ENCODE data around the gene IGFBP1. TPM values are rescaled to one million over a fixed set of nuclear protein-coding genes. Genes with fewer than 3 reads are reported as not detected.

Gene IGFBP1
- total and polyA plus RNA-seq, 2 of the 13 experiments (the other 11 are each of a cell fraction or from before 2014, with no cell fraction given): 5.4 to 885 TPM

DNA sequence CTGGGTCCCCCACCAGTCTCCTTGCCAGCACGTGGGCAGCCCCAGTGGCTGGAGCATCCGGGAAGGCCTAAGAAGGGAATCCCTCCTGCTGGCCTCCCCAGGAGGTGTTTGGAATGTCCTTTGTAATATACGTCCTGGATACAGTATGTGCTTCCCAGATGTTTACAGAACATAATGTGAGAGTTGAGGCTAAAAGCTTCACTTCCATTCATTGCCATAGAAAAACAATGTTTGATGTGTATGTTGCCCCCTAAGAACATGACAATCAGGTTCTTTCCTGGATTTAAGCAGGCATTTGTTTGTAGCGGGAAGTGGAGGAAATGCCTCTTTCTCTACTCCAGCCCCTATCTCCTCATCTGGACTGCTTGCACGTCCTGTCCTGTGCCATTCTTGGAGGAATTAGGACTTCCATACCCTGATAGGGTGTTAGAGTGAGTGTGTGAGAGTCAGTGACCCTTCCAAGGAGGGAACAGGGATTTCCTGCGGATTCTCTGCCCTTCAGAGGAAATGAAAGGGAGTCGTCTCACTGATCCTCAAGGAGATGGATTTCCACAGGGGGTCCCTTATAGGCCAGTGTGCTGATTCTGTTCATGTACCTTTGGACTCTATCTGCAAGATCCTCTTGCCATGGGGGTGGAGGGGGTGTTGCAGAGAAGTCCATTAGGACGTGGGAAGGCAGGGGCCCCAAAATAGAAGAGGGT, 1.2 kb downstream of the IGFBP1 start (continued):
- TF ChIP-seq, protein P1, sequence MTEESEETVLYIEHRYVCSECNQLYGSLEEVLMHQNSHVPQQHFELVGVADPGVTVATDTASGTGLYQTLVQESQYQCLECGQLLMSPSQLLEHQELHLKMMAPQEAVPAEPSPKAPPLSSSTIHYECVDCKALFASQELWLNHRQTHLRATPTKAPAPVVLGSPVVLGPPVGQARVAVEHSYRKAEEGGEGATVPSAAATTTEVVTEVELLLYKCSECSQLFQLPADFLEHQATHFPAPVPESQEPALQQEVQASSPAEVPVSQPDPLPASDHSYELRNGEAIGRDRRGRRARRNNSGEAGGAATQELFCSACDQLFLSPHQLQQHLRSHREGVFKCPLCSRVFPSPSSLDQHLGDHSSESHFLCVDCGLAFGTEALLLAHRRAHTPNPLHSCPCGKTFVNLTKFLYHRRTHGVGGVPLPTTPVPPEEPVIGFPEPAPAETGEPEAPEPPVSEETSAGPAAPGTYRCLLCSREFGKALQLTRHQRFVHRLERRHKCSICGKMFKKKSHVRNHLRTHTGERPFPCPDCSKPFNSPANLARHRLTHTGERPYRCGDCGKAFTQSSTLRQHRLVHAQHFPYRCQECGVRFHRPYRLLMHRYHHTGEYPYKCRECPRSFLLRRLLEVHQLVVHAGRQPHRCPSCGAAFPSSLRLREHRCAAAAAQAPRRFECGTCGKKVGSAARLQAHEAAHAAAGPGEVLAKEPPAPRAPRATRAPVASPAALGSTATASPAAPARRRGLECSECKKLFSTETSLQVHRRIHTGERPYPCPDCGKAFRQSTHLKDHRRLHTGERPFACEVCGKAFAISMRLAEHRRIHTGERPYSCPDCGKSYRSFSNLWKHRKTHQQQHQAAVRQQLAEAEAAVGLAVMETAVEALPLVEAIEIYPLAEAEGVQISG (CRISPR knock-in tag; IDR thresholded peaks at IDR 0.05): 0 out of 2 replicates have a peak, but pooled peaks have one; percentile 15
- TF ChIP-seq, protein P2, sequence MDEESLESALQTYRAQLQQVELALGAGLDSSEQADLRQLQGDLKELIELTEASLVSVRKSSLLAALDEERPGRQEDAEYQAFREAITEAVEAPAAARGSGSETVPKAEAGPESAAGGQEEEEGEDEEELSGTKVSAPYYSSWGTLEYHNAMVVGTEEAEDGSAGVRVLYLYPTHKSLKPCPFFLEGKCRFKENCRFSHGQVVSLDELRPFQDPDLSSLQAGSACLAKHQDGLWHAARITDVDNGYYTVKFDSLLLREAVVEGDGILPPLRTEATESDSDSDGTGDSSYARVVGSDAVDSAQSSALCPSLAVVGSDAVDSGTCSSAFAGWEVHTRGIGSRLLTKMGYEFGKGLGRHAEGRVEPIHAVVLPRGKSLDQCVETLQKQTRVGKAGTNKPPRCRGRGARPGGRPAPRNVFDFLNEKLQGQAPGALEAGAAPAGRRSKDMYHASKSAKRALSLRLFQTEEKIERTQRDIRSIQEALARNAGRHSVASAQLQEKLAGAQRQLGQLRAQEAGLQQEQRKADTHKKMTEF (CRISPR knock-in tag; IDR thresholded peaks at IDR 0.05): peak; percentile 67
- peak; percentile 72 for TF ChIP-seq ARNT2 (CRISPR knock-in tag; IDR thresholded peaks at IDR 0.05; ENCODE audit: low read depth)
- TF ChIP-seq ZNF326 (CRISPR knock-in tag; IDR thresholded peaks at IDR 0.05; ENCODE audit: borderline replicate concordance): 0 out of 2 replicates have a peak, but pooled peaks have one; percentile 57
- 0 out of 2 replicates have a peak, but pooled peaks have one; percentile 32 for TF ChIP-seq ATF7-NPFF (CRISPR knock-in tag; IDR thresholded peaks at IDR 0.05; ENCODE audit: low read depth)
- TF ChIP-seq ZNF709 (CRISPR knock-in tag; IDR thresholded peaks at IDR 0.05): peak; percentile 17; the same call in 1 of the 2 replicates
- TF ChIP-seq THAP11 (CRISPR knock-in tag; IDR thresholded peaks at IDR 0.05): peak; percentile 44; the same call in 1 of the 2 replicates
- peak; percentile 16; the same call in 1 of the 2 replicates for TF ChIP-seq MIER2 (CRISPR knock-in tag; IDR thresholded peaks at IDR 0.05)
- TF ChIP-seq PRMT3 (CRISPR knock-in tag; IDR thresholded peaks at IDR 0.05; ENCODE audit: borderline replicate concordance, low read depth): no peak
- peak; percentile 5; the same call in 1 of the 2 replicates for TF ChIP-seq TBX2 (CRISPR knock-in tag; IDR thresholded peaks at IDR 0.05; ENCODE audit: borderline replicate concordance)

Measured in HepG2 (cell line).